HG02798 (cell line): ENCODE data around the gene C17orf113.
"Not testable (repeated sequence)": the region's sequence is repeated elsewhere in the genome, so short reads cannot be mapped to it uniquely, and the experiment has no call there.

Experiments used
- ATAC-seq: cut with Tn5 transposase; IDR thresholded peaks from one replicate; pipeline ENCODE4 v1.9.1; 2021; ENCODE audit warnings: mild to moderate bottlenecking; ENCODE audit not compliant: unreplicated experiment, poor library complexity

Gene C17orf113

DNA sequence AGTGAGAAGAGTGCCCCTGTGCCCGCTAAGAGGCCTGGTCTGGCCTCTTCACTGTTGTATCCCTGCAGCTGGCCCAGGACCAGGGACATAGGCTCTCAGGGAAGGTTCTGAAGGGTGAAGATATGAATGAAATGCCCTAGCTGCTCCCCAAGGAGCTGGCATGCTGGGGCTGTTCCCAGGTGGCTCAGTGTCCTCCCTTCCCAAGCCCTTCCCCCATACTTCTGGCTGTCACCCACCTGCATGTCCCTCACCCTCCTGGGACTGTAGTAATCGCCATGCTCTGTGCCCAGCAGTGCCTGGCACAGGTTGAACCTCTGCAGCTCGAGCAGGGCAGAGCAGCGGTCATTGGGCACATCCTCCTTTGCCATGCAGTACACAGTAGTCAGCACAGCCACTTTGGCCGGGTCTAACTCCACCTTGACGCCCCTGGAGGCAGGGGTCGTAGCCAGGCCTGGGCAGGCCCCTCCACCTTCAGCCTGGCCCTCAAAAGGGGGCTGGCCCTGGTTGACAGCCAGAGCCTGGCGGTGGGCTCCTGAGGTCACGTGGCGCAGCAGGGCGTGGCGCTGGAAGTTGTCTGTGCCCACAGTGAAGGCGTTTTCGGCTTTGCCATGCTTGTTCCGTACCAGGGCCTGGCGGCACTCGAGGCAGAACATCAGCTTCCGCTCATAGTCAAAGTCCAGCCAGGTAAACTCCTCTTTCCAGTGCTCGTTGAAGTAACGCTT is 7.6 kb downstream of the C17orf113 start:
- ATAC-seq, result no peak

DNA sequence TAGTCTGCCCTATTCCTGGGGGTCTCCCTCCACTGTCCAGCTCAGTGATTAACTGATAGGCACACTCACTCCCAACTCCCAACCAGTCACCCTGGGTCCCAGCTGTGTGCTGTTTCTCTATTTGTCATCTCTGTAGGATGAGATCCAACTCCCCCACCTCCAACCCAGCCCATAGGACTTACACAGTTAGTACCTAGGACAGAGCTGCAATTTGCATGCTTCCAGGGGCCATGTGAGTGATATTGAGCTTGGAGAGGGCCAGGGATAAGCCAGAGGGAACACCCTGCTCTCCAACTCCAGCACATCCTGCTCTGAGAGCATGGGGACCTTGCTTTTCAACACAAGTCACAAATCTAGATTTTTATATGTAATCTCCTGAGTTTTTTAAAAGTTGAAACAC is 8.8 kb downstream of the C17orf113 start:
- no peak for ATAC-seq

DNA sequence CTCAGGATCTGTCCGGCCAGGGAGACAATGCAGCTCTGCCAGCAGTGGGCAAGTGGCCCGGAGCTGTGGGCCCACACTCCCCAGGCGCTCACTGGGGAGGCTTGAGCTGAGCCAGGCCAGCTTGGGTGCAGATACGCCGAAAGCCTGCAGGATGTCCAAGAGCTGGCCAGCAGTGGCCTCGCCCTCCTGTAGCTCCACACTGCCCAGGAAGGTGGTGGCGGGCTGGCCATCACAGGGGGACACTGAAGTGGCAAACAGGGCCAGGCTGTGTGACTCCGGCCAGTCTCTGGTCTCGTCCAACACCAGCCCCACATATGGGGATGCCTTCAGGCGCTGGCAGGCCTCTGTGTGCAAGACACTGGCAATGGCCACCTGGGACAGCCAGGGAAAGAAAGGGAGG is 9.6 kb downstream of the C17orf113 start:
- no peak for ATAC-seq

DNA sequence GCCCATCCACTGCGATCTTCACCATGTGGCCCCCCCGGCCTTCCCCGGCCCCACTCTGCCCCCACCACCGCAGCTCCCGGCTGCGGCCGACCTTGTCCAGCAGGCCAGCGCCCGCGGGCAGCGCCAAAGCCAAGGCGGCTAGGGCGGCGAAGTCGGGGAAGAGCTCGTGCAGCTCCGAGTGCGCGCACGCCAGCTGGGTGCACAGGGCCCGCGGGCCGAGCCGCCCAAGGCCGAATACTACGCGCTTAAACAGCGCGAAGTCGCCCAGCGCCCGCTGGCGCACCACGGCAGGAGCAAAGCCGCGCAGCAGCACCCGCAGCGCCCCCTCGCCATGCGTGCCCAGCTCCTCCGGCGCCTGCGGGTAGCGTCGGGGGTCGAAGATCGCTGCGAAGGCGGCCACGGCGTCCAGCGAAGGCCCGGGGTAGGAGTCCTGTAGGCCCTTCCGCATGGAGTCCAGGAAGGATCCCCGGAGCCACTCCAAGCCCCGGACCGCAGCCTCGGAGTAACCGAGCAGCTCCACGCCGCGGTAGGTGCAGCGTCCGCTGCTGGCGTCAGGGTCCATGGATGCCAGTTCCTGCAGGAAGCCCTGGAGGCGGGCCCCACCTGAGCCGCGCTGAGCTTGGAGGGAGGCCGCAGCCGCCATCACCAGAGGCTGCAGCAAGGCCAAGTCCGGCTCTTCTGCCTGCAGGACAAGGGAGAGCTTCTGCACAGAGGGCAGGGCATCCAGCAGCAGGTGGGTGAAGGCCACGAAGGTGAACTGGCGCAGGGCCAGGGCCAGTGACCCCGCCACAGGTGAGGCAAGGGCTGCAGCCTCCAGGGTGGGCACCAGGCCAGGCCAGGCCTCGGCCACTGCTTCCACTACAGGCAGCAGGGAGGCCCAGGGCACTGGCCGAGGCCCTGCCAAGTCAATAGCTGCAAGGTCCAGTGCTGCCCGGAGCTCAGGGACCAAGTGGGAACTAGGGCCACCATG is 10.3 kb downstream of the C17orf113 start:
- no peak for ATAC-seq

DNA sequence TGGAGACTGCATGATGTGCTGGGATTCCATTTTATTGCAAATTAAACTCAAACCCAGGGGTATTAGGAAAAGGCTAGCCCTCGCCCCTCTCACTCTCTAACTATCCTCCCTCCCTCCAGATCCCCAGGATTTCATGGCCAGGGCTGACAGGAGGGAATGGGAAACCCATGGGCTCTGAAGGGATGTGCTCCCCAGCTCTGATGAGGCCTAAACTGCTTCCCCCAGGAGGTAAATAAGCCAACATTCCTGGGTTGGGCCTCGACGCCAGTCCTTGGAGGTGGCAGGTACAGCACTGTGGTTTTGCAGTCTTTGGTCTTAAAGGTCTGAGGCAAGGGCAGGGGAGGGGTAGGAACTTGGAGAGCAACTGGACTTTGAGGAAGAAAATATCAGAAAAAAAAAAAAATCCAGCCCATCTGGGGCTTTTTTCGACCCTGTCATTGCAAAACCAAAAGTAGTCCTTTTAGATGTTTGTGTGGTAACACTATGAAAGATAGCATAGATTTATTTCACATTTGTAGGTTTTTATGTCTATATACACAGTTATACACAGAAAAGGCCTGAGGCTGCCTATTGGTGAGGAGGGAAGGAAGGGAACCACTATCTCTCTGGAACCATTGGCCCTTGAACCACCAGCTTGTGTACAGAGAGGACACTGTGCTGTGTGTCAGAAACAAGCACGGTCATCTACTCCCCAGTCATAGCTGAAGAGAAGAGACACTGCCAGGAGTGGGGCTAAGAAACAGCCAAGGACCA is 12.0 kb downstream of the C17orf113 start:
- no peak for ATAC-seq

DNA sequence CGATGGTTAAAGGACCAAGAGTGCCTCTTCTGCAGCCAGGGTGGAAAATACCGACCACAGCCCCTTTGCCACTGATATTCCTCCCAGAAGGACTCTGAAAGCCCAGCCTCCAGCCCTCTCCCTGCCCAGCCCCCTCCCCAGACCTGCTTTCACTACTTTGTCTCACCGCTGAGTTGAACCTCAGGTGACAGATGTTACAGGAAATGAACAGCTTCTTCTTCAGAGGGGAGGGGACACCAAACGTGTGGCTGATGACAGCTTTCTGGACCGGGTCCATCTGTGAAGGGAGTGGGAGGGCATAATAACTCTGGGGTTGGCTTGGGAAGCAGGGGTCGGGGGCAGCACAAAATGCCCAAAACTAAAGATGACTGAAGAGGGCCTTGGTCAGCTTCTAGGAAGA is 16.3 kb downstream of the C17orf113 start:
- ATAC-seq, result no peak

DNA sequence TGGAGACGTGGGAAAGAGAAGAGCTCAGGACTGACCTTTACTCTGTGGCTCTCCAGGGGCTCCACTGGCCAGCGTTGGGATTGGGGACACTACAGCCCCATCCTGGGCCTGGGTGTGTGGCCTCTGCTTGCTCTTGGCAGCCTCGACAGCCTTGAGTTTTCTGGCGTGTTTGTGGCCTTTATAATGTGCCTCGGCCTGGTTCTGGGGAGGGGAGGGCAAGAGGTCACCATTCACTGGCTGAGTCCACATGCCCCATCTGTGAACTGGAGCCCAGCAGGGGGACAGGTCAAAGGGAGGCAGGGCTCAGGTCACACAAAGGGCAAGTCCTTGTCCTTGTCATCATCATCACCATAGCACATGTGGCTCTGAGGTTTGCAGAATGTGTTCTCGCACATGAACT is 18.8 kb downstream of the C17orf113 start:
- no peak for ATAC-seq

DNA sequence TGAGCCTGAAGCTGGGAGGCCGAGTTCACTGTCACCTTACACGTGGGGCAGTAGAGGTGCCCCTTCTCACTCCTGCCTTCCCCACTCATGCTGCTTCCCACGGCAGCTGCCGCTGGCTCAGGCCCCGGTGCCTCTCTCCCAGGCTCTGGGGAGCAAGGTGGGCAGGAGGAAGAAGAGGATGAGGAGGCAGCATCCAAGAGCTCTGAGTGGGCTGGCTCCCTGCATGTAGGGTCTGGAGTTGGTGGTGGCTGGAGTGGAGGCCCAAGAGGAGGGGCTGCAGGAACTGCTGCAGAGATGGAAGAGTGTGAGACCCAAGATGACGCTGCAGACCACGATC is 21.6 kb downstream of the C17orf113 start:
- ATAC-seq, result no peak

DNA sequence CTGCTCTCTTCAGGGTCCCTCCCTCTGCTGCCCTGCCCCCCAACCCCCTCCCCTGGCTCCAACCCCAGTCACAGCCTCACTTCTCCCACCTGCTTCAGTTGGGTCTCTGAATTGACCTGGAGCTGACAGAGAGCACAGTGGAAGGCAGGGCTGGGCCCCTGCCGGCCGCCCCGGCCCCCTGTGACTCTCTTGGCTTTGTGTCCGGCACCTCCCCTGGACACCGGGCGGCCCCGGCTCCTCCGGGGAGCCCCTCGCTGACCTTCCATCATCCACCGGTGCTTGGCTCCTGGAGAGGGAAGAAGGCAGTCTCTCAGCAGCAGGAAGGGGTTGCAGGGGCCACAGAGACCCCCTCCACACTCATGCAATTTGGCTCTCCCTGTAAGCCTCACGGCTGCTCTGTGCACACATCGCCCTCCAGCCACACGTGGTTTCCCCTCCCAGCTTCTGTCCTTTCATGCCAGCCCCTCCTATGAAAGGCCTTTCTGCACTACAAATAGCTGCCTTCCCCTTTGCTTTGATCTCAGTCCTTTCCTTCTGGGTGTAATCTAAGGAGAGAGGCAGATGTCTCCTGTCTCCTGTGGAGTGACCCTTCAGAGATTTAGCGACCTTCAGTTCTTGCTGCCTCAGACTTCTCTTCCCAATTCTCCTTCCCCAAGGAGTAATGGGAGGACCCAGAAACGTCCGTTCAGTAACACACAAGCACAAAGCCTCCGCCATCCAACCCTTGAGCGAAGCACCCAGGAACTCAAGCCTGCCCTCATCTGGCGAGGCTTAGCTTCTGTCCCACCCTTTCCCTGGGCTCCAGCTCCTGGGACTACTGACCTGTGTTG is 22.2 kb downstream of the C17orf113 start:
- ATAC-seq, result no peak

DNA sequence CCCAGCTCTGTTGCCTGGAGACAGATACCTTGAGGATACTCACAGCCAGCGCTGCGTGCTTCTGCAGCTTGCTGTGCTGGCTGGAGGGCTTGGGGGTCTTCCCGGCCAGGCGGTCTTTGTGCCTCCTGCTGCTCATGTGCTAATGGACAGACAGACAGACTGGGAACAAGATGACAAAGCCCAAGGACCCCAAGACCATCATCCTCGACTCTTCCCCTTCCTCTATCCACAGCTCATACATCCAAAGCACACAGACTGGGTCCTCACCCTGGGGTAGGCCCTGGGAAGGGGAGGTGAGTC is 22.9 kb downstream of the C17orf113 start:
- ATAC-seq, result no peak

DNA sequence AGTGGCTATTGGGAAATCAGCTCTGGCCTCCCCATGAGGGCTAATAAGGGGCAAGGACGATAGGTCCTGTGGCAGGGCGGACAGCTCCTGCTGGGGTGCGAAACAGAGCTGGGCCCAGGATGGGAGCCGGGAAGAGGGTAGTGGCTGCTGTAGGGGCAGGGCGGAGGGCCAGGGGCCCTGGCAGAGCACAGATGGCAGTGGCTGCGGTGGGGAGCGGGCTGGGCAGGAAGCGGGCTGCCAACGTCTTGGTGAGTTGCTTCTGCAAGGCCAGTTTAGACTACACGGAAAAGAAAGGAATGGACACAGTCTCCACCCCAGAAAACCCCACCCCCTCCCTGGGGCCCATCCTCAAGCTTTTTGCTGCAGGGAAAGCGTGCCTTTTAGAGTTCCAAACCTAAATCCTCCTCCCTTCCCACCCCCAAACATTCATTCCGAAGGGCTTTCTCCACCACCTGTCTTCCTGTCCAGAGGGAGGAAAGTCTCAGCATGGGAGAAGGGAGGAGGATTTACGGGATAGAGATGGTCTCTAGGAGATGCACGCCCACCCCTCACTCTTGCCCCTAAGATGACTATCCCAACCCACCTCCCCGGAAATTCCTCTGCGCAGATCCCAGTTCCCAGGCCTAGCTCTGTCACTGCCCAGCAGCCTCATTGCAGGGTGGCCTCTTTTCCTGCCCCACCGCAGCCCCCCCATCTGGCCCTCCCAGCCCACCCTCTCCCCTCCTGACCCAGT is 23.4 kb downstream of the C17orf113 start:
- no peak for ATAC-seq

DNA sequence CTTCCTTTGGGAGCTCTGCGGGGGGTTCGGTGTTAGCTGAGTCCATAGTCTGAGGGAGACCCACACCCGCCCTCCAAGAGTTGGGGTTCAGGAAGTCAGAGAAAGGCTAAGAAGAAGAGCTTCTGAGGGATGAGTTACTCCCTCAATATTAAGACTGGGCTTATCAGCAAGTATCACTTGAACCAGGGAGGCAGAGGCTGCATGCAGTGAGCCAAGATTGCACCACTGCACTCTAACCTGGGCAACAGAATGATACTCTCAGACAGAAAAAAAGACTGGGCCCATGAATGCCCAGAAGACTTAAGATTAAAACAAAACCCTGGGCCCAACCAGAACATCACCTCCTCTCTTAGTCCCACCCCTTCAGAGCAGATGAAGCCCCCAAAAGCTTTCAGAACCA is 24.5 kb downstream of the C17orf113 start:
- ATAC-seq, result no peak

DNA sequence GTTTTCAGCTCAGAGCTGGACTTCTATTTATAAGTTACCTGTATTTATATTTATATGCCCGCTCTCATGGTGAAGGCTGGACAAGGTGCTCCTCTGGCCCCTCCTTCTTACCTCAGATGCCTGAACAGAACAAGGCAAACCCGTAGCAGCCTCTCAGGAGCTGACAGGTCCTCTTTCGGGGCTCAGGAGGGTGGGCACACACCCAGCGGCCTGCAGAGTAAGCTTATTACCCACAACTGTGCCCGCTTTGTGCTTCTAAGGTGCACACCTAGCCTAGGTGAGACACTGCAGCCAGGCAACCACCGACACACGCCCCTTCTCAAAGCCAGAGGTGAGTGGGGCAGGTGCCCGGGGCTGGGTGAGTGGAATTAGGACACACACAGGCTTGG is 25.2 kb downstream of the C17orf113 start:
- no peak for ATAC-seq

DNA sequence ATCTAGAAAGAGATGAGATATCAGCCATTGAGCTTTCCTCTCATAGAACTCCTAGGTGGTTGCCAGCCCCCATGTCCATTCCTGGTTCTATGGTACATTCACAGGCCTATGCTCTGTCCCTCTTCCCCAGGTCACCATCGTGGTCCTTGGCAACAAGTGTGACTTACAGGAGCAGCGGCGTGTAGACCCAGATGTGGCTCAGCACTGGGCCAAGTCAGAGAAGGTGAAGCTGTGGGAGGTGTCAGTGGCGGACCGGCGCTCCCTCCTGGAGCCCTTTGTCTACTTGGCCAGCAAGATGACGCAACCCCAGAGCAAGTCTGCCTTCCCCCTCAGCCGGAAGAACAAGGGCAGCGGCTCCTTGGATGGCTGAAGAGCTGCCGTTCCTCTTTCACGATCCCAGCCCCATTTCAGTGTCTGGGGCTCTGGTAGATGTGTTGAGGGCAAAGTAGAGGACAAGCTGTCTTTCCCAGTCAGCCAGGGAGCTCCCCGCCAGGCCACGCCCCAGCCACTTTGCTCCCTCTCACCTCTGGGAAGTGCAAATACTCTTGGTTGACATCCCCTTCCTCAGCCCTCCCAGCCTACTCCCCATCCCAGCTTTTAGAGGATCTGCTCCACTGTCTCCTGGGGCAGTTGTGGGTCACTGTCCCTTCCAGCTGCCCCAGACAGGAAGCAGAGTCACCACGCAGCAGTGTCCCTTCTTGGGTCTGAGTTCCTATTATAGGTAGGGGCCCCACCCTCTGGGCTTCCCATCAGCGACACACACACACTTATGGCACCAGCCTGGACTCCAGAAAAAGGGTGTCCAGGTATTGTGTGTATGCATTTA is 26.7 kb downstream of the C17orf113 start:
- no peak for ATAC-seq

DNA sequence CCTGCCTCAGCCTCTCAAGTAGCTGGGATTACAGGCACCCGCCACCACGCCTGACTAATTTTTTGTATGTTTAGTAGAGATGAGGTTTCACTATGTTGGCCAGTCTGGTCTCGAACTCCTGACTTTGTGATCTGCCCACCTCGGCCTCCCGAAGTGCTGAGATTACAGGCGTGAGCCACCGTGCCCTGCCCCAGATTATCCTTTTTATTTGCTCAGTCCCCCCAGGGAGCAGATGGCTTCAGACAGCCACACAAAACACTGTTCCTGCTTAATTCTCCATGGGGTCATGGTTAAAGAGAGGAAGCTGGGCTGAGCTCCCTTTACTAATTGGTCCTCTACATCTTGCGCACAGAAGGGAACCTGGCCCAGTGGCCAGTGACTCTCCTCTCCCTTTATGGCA is 29.6 kb downstream of the C17orf113 start:
- ATAC-seq, result not testable (repeated sequence)

DNA sequence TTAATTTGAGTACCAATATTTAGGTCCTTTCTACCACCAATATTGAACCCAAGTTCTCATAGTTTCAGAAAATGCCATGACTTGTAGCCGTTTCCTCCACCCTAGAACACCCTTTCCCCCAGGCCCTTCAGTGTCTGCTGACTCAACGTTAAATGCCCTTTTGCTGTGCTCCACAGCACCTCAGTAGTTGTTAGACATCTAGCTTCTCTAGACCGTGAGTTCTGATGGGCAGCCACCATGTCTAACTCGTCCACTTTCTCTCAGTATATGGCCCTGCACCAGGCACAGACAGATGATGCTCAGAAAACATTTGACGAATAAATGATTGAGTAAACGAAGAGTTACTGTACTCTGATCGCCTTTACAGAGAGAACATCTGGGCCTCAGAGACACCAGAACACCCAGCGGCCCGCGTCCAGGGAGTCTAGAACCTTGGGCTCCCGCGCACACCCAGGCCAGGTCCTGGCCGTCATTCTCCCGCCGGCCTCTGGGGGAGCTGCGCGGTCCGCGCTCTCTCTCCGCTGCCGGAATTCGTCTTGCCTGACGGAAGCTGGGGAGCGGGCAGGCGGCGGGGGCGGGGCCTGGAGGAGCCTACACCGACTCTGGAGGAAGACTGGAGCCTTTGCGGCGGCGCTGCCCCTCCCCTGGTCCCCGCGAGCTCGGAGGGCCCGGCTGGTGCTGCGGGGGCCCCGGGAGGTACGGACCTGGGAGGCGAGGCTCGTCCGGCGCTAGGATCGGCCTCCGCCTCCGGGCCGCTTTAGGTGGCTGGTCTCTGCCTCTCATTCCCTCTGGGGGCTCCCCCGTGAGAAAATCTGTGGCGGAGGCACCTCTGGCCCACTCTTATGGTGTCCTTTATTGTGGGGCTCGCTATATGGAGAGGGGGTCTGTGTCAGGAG is 30.6 kb downstream of the C17orf113 start, which contains the start of gene NKIRAS2:
Gene NKIRAS2 (plus strand): TSS at position 582 of the 896 bp plus-strand sequence. CDS start 1,488 bp downstream, outside the sequence.
- ATAC-seq, result peak; percentile 66

DNA sequence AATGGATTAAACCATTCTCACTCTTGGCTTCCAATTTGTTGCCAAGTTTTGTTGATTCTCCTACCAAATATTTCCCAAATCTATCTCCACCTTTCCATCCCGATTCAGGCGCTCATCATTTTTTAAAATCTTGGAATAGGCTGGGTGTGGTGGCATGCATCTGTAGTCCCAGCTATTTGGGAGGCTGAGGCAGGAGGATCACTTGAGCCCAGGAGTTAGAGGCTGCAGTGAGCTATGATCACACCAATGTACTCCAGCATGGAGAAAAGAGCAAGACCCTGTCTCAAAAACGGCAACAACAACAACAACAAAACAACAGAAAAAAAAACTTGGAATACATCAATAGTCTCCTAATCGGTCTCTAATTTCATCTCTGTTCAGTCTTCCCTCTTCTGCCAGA is 31.4 kb downstream of the C17orf113 start:
- no peak for ATAC-seq

DNA sequence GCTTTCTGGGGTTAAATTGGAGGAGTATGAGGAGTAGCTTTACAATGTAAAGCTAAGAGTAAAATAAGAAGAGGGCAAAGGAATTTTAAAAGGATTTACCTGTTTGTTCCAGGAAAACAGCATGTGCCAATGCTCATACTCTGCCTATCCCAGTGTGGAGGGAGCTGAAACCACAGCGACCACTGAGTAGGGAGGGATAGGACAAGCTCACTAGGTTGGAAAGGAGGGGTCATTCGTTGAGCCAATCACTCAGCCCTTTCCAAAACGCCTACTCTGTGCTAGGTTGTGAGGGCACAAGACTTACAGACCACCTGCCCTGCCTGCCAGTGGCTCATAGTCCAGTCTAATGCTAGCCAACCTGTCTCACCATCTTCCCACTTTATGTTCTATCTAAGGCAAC is 32.1 kb downstream of the C17orf113 start:
- ATAC-seq, result no peak
